SIG-M5 treated with dmso at 0.1 percent for 504 hours (cell line): Measurements from ENCODE around the gene SCAI.
A peak's percentile ranks its signal among the peaks of the same experiment; 100 is the strongest.
"Not testable (repeated sequence)": the region's sequence is repeated elsewhere in the genome, so short reads cannot be mapped to it uniquely, and the experiment has no call there.

Source experiments
- DNase-seq: peaks from one replicate; lab custom pipeline; 2025; ENCODE audit not compliant: unreplicated experiment; lab: John Stamatoyannopoulos, UW

The SCAI gene

GRCh38 chr9:125106285-125106893 lies 36.9 kb downstream of the SCAI start:
- DNase-seq: no peak

- DNase-seq: no peak
These were observed 39.4 kb downstream of the SCAI start for GRCh38 chr9:125103770-125104460.

- DNase-seq: no peak
These were observed 40.3 kb downstream of the SCAI start for GRCh38 chr9:125103021-125103420.

DNA sequence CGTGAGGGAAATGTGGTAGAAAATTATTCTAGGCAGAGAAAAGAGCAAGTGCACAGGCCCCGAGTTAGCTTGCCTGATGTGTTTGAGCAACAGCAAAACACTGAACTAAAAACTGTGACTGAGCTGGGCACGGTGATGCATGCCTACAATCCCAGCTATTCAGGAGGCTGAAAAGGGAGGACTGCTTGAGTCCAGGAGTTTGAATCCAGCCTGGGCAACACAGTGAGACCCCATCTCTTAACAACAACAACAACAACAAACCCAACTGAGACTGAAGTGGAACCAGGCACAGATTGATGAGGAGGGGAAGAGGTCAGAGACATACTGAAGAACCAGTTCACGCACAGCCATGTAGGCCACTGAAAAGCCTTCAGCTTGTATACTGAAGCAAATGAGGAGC lies 42.5 kb downstream of the SCAI start:
- no peak for DNase-seq

- no peak for DNase-seq
These were observed 43.5 kb downstream of the SCAI start for GRCh38 chr9:125099816-125100215.

DNA sequence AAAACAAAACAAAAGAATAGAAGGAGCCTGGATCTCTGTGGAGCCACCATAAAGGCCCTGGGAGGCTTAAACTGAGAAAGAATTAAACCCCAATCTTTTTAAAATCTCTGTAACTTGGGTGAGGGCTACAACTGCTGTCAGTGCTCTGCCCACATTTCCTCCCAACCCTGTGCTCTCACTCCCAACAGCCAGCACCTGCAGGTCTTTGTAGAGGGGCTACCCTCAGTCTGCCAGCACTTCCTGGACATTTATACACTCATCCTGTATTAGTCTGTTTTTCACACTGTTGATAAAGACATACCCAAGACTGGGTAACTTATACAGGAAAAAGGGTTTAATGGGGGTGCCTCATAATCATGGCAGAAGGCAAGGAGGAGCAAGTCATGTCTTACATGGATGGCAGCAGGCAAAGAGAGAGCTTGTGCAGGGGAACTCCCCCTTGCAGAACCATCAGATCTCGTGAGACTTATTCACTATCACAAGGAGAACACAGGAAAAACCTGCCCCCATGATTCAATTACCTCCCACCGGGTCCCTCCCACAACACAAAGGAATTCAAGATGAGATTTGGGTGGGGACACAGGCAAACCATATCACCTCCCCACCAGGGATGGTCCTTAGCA lies 47.4 kb downstream of the SCAI start:
- DNase-seq: no peak

GRCh38 chr9:125091121-125091520 lies 52.2 kb downstream of the SCAI start:
- no peak for DNase-seq

GRCh38 chr9:125089331-125089730 lies 54.0 kb downstream of the SCAI start:
- no peak for DNase-seq

DNA sequence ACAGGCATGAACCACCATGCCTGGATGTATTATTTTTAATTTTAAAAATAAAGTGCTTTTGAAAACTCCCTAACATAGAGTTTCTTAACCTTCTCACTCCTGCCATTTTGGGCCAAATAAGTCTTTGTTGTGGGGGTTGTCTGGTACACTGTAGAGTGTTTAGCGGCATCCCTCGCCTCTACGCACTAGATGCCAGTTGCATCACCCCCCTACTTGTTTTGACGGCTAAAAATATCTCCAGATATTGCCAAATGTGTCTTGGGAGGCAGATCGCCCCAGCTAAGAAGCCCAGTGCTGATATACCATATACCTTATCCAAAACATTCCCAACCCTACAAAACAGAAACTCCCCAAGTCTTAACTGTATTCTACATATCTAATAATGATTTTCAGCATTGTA lies 54.6 kb downstream of the SCAI start:
- DNase-seq: peak; percentile 26

DNA sequence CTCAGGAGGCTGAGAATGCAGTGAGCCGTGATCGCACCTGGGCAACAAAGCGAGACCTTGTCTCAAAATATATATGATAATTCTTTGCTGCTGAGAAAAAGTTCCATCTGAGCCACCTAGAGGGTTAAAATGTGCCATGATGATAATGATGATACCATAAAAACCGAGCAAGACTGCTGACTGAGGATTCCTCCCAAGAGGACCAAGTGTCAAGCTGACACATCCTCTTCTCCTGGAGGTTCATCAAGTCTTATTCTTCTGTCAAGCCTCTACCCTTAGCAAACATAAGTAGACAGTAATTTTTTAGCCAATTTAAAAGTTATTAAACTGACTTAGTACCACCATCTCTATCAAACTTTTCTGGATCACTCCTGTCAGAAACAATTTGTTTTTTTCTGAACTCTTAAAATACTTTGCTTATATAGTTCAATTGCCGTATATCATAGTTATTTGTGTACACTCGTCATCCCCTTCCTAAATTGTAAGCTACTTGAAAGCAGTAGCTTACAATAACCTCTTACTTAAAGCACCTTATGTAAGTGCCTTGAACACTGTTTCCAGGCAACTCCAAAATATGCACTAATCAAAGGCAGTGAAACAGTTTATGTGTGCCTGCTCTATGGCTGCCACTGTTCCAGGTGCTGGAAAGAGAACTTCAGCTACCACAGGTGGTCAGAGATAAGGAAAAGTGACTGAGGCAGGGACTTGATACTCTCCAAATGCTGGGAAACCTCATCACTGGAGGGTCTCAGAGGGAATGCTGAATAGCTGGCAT lies 57.4 kb downstream of the SCAI start:
- no peak for DNase-seq

GRCh38 chr9:125082197-125082596 lies 61.1 kb downstream of the SCAI start:
- not testable (repeated sequence) for DNase-seq

DNA sequence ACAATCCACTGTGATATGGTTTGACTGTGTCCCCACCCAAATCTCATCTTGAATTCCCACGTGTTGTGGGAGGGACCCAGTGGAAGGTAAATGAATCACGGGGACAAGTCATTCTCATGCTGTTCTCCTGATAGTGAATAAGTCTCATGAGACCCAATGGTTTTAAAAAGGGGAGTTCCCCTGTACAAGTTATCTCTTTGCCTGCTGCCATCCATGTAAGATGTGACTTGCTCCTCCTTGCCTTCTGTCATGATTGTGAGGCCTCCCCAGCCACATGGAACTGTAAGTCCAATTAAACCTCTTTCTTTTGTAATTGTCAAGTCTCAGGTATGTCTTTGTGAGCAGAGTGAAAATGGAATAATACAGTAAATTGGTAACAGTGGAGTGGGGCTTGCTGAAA lies 62.5 kb downstream of the SCAI start:
- not testable (repeated sequence) for DNase-seq

DNA sequence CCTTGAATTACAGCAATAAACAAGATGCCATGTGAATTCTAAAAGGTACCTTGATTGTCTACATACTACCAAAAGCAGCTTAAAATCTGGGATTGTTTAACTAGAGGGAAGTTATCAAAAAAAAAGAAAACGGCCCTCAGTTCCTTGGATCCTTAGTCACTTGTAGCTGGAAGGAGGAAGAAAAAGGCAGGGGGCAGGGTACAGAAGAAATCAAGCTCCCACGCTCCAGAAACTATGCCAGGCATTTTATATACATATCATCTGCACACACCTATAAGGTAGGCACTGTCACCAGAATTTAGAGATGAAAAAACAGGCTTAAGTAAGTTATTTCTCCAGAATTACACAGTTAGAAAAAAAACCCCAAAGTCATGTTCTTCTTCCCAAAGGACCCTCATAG lies 63.4 kb downstream of the SCAI start:
- no peak for DNase-seq

DNA sequence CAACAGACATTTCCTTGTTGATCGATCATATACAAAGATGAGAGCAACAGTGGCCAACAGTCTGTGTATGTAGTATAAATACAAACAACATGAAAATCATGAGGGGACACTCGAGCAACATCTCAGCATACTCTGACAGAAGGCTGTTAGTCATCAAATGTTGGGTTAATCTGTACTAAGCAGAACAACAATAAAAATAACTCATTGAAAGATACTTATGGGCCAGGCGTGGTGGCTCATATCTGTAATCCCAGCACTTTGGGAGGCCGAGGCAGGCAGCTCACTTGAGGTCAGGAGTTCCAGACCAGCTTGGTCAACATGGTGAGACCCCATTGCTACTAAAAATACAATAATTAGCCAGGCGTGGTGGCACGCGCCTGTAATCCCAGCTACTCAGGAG lies 67.3 kb downstream of the SCAI start:
- DNase-seq: no peak

GRCh38 chr9:125074976-125075375 lies 68.4 kb downstream of the SCAI start:
- no peak for DNase-seq

DNA sequence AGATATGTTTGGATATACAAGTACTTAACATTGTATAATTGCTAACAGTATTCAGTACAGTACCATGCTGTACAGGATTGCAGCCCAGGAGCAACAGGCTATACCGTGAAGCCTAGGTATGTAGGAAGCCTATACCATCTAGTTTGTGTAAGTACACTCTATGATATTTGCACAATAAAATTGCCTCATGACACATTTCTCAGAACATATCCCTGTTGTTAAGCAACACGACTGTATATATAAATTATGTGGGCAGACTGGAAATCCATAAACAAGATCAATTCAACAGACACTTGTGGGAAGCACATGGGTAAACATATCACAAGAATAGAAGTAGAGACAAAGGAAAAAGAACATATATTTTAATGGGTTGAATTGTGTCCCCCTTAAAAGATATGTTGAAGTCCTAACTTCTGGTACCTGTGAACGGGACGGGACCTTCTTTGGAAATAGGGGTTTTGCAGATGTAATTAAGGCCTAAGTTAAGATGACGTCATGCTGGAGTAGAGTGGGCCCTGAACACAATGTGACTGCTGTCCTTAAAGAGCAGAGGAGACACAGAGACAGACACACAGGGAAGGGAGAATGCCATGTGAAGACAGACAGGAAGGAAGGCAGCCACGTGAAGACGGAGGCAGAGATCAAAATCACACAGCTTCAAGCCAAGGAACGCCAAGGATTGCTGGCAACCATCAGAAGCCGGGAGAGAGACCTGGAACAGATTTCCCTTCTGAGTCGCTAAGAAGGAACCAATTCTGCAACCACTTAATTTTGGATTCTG lies 76.3 kb downstream of the SCAI start:
- no peak for DNase-seq

GRCh38 chr9:125061391-125061790 lies 81.9 kb downstream of the SCAI start:
- DNase-seq: no peak

DNA sequence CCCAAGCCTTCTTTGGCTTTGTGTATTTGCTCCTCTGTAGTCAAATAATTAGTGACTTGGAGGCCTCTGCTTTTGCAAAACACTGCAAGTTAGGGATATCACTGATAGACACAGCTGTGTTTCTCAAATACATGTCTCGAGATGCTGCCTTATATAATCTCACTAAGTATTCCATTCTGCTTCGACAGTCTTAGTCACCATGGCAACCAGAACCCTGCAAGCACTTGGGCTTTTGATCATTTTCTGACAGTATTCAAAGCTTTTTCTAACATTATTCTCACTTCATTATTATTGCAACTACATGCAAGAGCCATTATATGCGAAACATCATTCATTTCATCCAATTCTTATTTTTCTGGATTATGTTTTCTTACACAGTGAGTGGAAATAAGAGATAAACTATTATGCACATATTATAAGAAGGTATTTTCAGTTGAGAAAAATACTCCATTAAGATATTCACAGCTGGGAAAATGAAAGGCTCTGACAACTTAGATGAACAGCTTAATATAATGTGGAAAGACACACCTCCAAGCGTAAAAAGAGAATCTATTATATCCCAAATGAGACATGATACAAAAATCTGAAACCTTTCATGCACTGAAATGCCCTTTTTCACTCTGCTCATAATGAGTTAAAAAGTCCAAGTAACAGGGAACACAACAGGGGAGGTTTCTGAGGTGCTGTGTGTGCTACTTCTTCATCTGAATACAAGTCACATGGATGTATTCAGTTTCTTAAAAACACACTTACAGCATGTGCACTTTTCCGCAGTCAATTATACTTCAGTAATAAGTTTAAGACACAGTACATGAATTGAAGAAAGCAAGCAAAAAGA lies 93.9 kb downstream of the SCAI start:
- no peak for DNase-seq

- no peak for DNase-seq
These were observed 99.7 kb downstream of the SCAI start for GRCh38 chr9:125043631-125044030.

GRCh38 chr9:125043148-125043547 lies 100.2 kb downstream of the SCAI start:
- DNase-seq: no peak
